Measurements from ENCODE around the gene DOCK7. TPM values are rescaled to one million over a fixed set of nuclear protein-coding genes. Genes with fewer than 3 reads are reported as not detected.
A peak's percentile ranks its signal among the peaks of the same experiment; 100 is the strongest.

The DOCK7 gene
- total and polyA plus RNA-seq, 4 experiments from 2014 or later: 4.3 to 20.8 (median 11.0) TPM

DNA sequence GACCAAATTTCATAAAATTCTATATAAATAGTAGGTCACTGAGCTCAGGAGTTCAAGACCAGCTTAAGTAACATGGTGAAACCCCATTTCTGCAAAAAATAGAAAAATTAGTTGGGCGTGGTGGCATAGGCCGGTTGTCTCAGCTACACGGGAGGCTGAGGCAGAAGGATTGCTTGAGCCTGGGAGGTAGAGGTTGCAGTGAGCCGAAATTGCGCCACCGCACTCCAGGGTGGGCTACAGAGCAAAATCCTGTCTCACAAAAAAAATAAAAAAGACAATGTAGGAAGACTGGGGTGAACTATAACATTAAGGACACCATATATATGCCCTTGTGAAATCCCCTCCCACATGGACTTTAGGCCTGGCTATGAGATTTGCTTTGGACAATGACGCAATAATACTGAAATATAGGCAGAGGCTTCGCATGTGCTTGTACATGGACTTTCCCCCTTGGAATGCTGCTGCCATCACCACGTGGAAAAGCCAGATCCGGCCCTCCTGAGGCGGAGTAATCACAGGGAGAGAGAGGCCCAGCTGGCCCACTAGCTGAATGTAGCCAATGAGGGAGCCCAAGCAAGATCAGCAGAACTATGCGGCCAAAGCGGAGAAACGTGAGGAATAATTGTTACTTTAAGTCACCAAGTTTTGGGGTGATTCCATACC is 264.5 kb downstream of the DOCK7 start:
- Histone ChIP-seq H3K4me1 (ENCODE audit: insufficient read depth, low read length) (no peaks in the 10 kb centered on the region), H3K9me3 (ENCODE audit: control insufficient read depth in 1 of 2, low read length in 2 of 2) (no peaks in the 10 kb centered on the region), H3K36me3 (ENCODE audit: insufficient read depth, low read length) (no peaks in the 10 kb centered on the region), H3K27ac (ENCODE audit: low read depth, low read length) (no peak overlapping the region), H3K4me3 (ENCODE audit: low read length in 2 of 2) (no peak overlapping the region), H3K27me3 (ENCODE audit: insufficient read depth, low read length) (no peaks in the 10 kb centered on the region)
- Mint-ChIP-seq H3K9me3 (no peaks in the 10 kb centered on the region), H3K4me3 (no peak overlapping the region), H3K27ac (no peak overlapping the region), H3K27me3 (peaks cover 0 to 4% of the 10 kb centered on the region in 2 donors), H3K36me3 (no peaks in the 10 kb centered on the region), H3K4me1 (no peaks in the 10 kb centered on the region)
- DNase-seq: no peak
- ChIA-PET CTCF (ENCODE audit: partially characterized antibody) (interaction anchor here (1.7 kb wide), 1 partner anchor 8 kb away, joined by 3 read pairs; no protein-coding TSS in a partner anchor), POLR2A (ENCODE audit: partially characterized antibody) (interaction anchor here (1.4 kb wide), 1 partner anchor 13 kb away, joined by 5 read pairs; the partner anchor contains the start of gene USP1)
- intact Hi-C loops (cut with micrococcal nuclease): no loop called here

DNA sequence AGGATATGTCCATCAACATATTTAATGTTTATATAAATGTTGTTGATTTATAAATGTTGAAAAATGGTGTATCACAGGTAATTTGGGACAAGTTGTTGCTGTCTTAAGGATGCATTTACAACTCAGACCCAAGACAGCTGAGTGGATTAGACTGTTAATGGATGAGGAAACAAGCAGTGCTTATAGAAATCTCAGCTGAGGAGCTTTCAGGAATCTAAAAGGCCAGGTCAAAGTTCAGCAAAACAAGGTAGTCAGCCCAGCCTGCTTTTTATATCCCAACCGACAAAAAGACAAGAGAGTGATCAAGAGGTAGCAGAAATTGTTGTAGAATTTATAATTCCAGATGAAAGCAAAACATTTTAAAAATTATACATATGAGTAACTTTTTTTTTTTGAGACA is 268.0 kb downstream of the DOCK7 start:
- Histone ChIP-seq H3K4me3 (ENCODE audit: low read length in 2 of 2) (no peak overlapping the region), H3K9me3 (ENCODE audit: control insufficient read depth in 1 of 2, low read length in 2 of 2) (no peaks in the 10 kb centered on the region), H3K27ac (ENCODE audit: low read depth, low read length) (no peak overlapping the region), H3K27me3 (ENCODE audit: insufficient read depth, low read length) (no peaks in the 10 kb centered on the region), H3K36me3 (ENCODE audit: insufficient read depth, low read length) (no peaks in the 10 kb centered on the region), H3K4me1 (ENCODE audit: insufficient read depth, low read length) (no peaks in the 10 kb centered on the region)
- no peak overlapping the region for H3K27ac Mint-ChIP-seq
- H3K27me3 Mint-ChIP-seq: peaks cover 4 to 9% of the 10 kb centered on the region in 2 donors
- no peaks in the 10 kb centered on the region for H3K4me1 Mint-ChIP-seq
- CTCF ChIA-PET (ENCODE audit: partially characterized antibody): no interaction called here
- no peak for DNase-seq
- H3K4me3 Mint-ChIP-seq: no peak overlapping the region
- intact Hi-C loops (cut with micrococcal nuclease): no loop called here
- POLR2A ChIA-PET (ENCODE audit: partially characterized antibody): interaction anchor here (1.1 kb wide), 1 partner anchor 15 kb away, joined by 3 read pairs; no protein-coding TSS in a partner anchor
- H3K9me3 Mint-ChIP-seq: no peaks in the 10 kb centered on the region
- no peaks in the 10 kb centered on the region for H3K36me3 Mint-ChIP-seq

DNA sequence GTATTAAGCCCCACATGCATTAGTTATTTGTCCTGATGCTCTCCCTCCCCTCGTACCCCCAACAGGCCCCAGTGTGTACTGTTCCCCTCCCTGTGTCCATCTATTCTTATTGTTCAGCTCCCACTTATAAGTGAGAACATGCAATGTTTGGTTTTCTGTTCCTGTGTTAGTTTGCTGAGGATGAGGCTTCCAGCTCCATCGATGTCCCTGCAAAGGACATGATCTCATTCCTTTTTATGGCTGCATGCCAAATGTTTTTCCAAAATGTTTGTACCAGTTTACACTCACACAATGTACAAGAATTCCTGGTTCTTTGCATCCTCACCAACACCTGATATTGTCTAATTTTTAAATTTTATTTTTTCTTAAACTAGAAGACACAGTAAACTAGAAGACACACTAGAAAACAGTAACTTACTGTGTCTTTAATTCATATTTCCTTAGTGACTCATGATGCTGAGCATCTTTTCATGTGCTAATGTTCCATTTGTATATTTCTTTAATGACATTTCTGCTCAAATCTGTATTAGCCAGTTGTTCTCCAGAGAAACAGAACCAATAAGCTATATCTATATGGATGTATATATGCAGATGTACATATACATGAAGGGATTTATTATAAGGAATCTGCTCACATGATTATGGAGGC is 270.7 kb downstream of the DOCK7 start:
- Mint-ChIP-seq H3K27ac (no peak overlapping the region), H3K27me3 (peaks cover 4 to 12% of the 10 kb centered on the region in 2 donors), H3K9me3 (no peaks in the 10 kb centered on the region), H3K4me3 (no peak overlapping the region), H3K36me3 (no peaks in the 10 kb centered on the region), H3K4me1 (no peaks in the 10 kb centered on the region)
- H3K36me3 ChIP-seq (ENCODE audit: insufficient read depth, low read length): no peaks in the 10 kb centered on the region
- H3K4me1 ChIP-seq (ENCODE audit: insufficient read depth, low read length): no peaks in the 10 kb centered on the region
- DNase-seq: no peak
- intact Hi-C loops (cut with micrococcal nuclease): no loop called here
- H3K27me3 ChIP-seq (ENCODE audit: insufficient read depth, low read length): no peaks in the 10 kb centered on the region
- no peak overlapping the region for H3K27ac ChIP-seq (ENCODE audit: low read depth, low read length)
- H3K9me3 ChIP-seq (ENCODE audit: control insufficient read depth in 1 of 2, low read length in 2 of 2): no peaks in the 10 kb centered on the region
- ChIA-PET CTCF (ENCODE audit: partially characterized antibody) (interaction anchor here (1.1 to 4.1 kb wide), 4 partner anchors 9 to 329 kb away, joined by 3 to 13 read pairs (median 7); no protein-coding TSS in a partner anchor), POLR2A (ENCODE audit: partially characterized antibody) (no interaction called here)
- H3K4me3 ChIP-seq (ENCODE audit: low read length in 2 of 2): no peak overlapping the region

DNA sequence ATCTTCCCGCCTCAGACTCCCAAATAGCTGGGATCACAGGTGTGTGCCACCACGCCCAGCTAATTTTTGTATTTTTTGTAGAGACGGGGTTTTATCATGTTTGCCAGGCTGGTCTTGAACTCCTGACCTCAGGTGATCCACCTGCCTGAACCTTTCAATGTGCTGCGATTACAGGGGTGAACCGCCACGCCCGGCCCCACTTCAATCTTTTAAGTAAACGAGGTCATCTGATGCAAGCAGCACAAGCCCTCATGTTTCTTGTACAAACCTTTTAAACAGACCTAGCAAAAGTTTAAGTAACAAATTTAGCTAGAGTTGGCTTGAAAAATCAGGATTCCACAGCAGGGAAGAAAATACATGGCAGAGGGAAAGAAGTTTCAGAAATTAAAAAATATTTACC is 272.5 kb downstream of the DOCK7 start:
- no peak overlapping the region for H3K4me3 ChIP-seq (ENCODE audit: low read length in 2 of 2)
- no peak overlapping the region for H3K27ac ChIP-seq (ENCODE audit: low read depth, low read length)
- no peaks in the 10 kb centered on the region for H3K27me3 ChIP-seq (ENCODE audit: insufficient read depth, low read length)
- CTCF ChIA-PET (ENCODE audit: partially characterized antibody): interaction anchor here (0.9 to 4.1 kb wide), 4 partner anchors 9 to 242 kb away, joined by 3 to 13 read pairs (median 6); no protein-coding TSS in a partner anchor
- POLR2A ChIA-PET (ENCODE audit: partially characterized antibody): no interaction called here
- no peaks in the 10 kb centered on the region for H3K4me1 Mint-ChIP-seq
- H3K27ac Mint-ChIP-seq: no peak overlapping the region
- no peaks in the 10 kb centered on the region for H3K36me3 Mint-ChIP-seq
- H3K36me3 ChIP-seq (ENCODE audit: insufficient read depth, low read length): no peaks in the 10 kb centered on the region
- no peak for DNase-seq
- H3K27me3 Mint-ChIP-seq: peaks cover 4 to 12% of the 10 kb centered on the region in 2 donors
- H3K4me1 ChIP-seq (ENCODE audit: insufficient read depth, low read length): no peaks in the 10 kb centered on the region
- H3K9me3 ChIP-seq (ENCODE audit: control insufficient read depth in 1 of 2, low read length in 2 of 2): no peaks in the 10 kb centered on the region
- intact Hi-C loops (cut with micrococcal nuclease): no loop called here
- H3K4me3 Mint-ChIP-seq: no peak overlapping the region
- no peaks in the 10 kb centered on the region for H3K9me3 Mint-ChIP-seq

DNA sequence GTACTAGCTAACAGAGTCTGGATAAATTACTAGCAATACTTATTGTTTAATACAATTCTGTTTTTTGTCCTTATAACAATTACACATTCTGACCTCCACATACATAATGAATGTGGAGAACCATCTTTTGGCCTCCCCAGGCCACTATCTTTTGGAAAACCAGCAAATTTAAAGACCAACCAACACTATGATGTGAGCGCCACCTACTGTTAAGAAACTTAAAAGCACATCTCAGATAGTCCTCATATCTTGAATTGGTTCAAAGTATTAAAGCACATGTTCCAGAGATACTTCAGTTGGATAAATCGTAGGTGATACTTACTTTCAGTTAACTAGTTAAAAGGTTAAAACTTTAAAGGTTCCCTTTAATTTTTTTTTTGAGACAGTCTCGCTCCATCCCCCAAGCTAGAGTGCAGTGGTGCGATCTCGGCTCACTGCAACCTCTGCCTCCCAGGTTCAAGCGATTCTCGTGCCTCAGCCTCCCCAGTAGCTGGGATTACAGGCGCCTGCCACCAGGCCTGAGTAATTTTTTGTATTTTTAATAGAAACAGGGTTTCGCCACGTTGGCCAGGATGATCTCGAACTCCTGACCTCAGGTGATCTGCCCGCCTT is 280.7 kb downstream of the DOCK7 start:
- H3K27me3 ChIP-seq (ENCODE audit: insufficient read depth, low read length): no peaks in the 10 kb centered on the region
- no peak overlapping the region for H3K27ac ChIP-seq (ENCODE audit: low read depth, low read length)
- H3K9me3 ChIP-seq (ENCODE audit: control insufficient read depth in 1 of 2, low read length in 2 of 2): no peaks in the 10 kb centered on the region
- H3K4me3 ChIP-seq (ENCODE audit: low read length in 2 of 2): no peak overlapping the region
- DNase-seq: peak in 4 of 5 donors; percentile 37 to 47 (median 42)
- ChIA-PET POLR2A (ENCODE audit: partially characterized antibody) (interaction anchor here (1.6 kb wide), 1 partner anchor 232 kb away, joined by 5 read pairs; no protein-coding TSS in a partner anchor), CTCF (ENCODE audit: partially characterized antibody) (interaction anchor here (1.0 to 4.6 kb wide), 11 partner anchors 10 to 339 kb away, joined by 3 to 74 read pairs (median 4); no protein-coding TSS in a partner anchor)
- Mint-ChIP-seq H3K4me3 (no peak overlapping the region), H3K4me1 (no peaks in the 10 kb centered on the region), H3K36me3 (no peaks in the 10 kb centered on the region), H3K27me3 (no peaks in the 10 kb centered on the region), H3K9me3 (no peaks in the 10 kb centered on the region), H3K27ac (peak overlapping the region in 1 of 7 donors; percentile 41)
- H3K4me1 ChIP-seq (ENCODE audit: insufficient read depth, low read length): no peaks in the 10 kb centered on the region
- intact Hi-C loops (cut with micrococcal nuclease): loop anchor here (1.0 to 10.0 kb wide), 3 partner anchors 135 to 337 kb away; no protein-coding TSS in a partner anchor
- H3K36me3 ChIP-seq (ENCODE audit: insufficient read depth, low read length): no peaks in the 10 kb centered on the region

DNA sequence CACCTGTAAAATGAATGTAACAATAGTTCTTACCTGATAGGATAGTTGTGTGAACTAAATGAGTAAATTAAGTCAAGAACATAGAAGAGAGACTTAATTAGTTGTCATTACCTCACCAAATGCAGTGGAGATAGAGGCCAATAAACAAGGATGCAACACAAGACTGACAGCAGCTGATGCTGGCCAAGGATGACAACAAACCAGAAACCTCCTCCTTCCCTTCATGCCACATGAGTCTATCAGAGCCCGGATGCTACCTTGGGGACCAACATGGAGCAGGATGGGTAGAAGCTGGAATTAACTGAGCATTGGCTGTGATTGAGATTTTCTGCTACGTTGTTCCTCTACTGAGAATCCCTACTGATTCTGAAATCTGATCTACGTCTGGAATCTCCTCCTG is 281.6 kb downstream of the DOCK7 start:
- Mint-ChIP-seq H3K4me3 (no peak overlapping the region), H3K36me3 (no peaks in the 10 kb centered on the region), H3K27me3 (no peaks in the 10 kb centered on the region), H3K9me3 (no peaks in the 10 kb centered on the region), H3K4me1 (no peaks in the 10 kb centered on the region), H3K27ac (no peak overlapping the region)
- Histone ChIP-seq H3K4me3 (ENCODE audit: low read length in 2 of 2) (no peak overlapping the region), H3K9me3 (ENCODE audit: control insufficient read depth in 1 of 2, low read length in 2 of 2) (no peaks in the 10 kb centered on the region), H3K27ac (ENCODE audit: low read depth, low read length) (no peak overlapping the region), H3K27me3 (ENCODE audit: insufficient read depth, low read length) (no peaks in the 10 kb centered on the region), H3K4me1 (ENCODE audit: insufficient read depth, low read length) (no peaks in the 10 kb centered on the region), H3K36me3 (ENCODE audit: insufficient read depth, low read length) (no peaks in the 10 kb centered on the region)
- no peak for DNase-seq
- POLR2A ChIA-PET (ENCODE audit: partially characterized antibody): interaction anchor here (1.6 kb wide), 1 partner anchor 231 kb away, joined by 5 read pairs; no protein-coding TSS in a partner anchor
- CTCF ChIA-PET (ENCODE audit: partially characterized antibody): interaction anchor here (1.0 to 4.6 kb wide), 14 partner anchors 9 to 340 kb away, joined by 3 to 74 read pairs (median 4); no protein-coding TSS in a partner anchor
- intact Hi-C loops (cut with micrococcal nuclease): loop anchor here (5.0 to 10.0 kb wide), 2 partner anchors 134 to 338 kb away; no protein-coding TSS in a partner anchor

DNA sequence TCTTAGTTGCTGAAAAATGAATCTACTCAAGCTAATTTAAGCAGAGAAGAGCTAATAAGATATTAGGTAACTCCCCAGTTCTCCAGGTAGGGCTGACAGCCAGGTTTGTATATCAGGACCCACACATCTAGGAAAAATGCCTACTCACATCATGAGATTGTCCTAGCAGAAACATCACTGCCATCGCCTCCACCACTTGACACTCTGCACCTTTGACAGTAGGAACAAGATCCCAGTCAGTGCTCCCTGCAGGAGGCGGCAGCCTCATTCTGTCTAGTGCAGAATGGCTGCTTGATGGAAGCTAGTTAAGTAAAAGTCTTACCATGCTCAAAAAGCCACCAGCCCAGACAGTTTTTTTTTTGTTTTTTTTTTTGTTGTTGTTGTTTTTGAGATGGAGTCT is 282.9 kb downstream of the DOCK7 start:
- no peak overlapping the region for H3K27ac Mint-ChIP-seq
- H3K4me1 ChIP-seq (ENCODE audit: insufficient read depth, low read length): no peaks in the 10 kb centered on the region
- H3K36me3 ChIP-seq (ENCODE audit: insufficient read depth, low read length): no peaks in the 10 kb centered on the region
- no peaks in the 10 kb centered on the region for H3K27me3 Mint-ChIP-seq
- H3K27ac ChIP-seq (ENCODE audit: low read depth, low read length): no peak overlapping the region
- no peak overlapping the region for H3K4me3 ChIP-seq (ENCODE audit: low read length in 2 of 2)
- DNase-seq: no peak
- intact Hi-C loops (cut with micrococcal nuclease): loop anchor here (5.0 to 10.0 kb wide), 2 partner anchors 133 to 340 kb away; no protein-coding TSS in a partner anchor
- H3K27me3 ChIP-seq (ENCODE audit: insufficient read depth, low read length): no peaks in the 10 kb centered on the region
- H3K9me3 ChIP-seq (ENCODE audit: control insufficient read depth in 1 of 2, low read length in 2 of 2): no peaks in the 10 kb centered on the region
- no peaks in the 10 kb centered on the region for H3K36me3 Mint-ChIP-seq
- no peaks in the 10 kb centered on the region for H3K9me3 Mint-ChIP-seq
- no peak overlapping the region for H3K4me3 Mint-ChIP-seq
- POLR2A ChIA-PET (ENCODE audit: partially characterized antibody): interaction anchor here (0.8 kb wide), 1 partner anchor 229 kb away, joined by 3 read pairs; no protein-coding TSS in a partner anchor
- CTCF ChIA-PET (ENCODE audit: partially characterized antibody): interaction anchor here (0.8 to 4.6 kb wide), 7 partner anchors 8 to 323 kb away, joined by 3 to 74 read pairs (median 10); no protein-coding TSS in a partner anchor
- no peaks in the 10 kb centered on the region for H3K4me1 Mint-ChIP-seq

Measured in CD4-positive, alpha-beta memory T cell (primary cell).